ENCODE data around the gene SERPINA6. TPM values are rescaled to one million over a fixed set of nuclear protein-coding genes. Genes with fewer than 3 reads are reported as not detected.
A peak's percentile ranks its signal among the peaks of the same experiment; 100 is the strongest.
"Not testable (repeated sequence)": the region's sequence is repeated elsewhere in the genome, so short reads cannot be mapped to it uniquely, and the experiment has no call there.

The SERPINA6 gene
- total RNA-seq, 4 donors from 2014 or later, result 0.48 to 0.82 (median 0.80) TPM; not detected in 1

GRCh38 chr14:94282991-94283723 lies 40.0 kb downstream of the SERPINA6 start:
- in situ Hi-C loops (cut with MboI; ENCODE audit: low pct_ligation_motif_present in 1 of 4, low pct_unique_long_range_greater_than_20kb in 1 of 4, low sequenced_read_pairs in 3 of 4) (no loop called here), intact Hi-C loops (cut with DNase I; ENCODE audit: low total_unique reads) (loop anchor here (10.0 kb wide), 1 partner anchor 1082 kb away; no protein-coding TSS in a partner anchor)
- H3K27ac ChIP-seq, result no peak overlapping the region
- H3K4me3 ChIP-seq, result no peak overlapping the region
- TF ChIP-seq POLR2AphosphoS5 (IDR thresholded peaks at IDR 0.05) (no peak), CTCF (IDR thresholded peaks at IDR 0.05) (no peak)
- 68 to 80% methylated on average over 2 of the region's 2 CpGs for WGBS, 2 donors (ENCODE audit: low coverage in 1 of 2)
- no peaks in the 10 kb centered on the region for H3K36me3 ChIP-seq
- H3K4me1 ChIP-seq, result no peaks in the 10 kb centered on the region
- no peaks in the 10 kb centered on the region for H3K27me3 ChIP-seq
- H3K9me3 ChIP-seq, result no peaks in the 10 kb centered on the region
- no peak for DNase-seq

GRCh38 chr14:94278731-94279130 lies 44.4 kb downstream of the SERPINA6 start:
- Histone ChIP-seq H3K36me3 (no peaks in the 10 kb centered on the region), H3K4me3 (no peak overlapping the region), H3K4me1 (no peaks in the 10 kb centered on the region), H3K27me3 (no peaks in the 10 kb centered on the region), H3K27ac (no peak overlapping the region), H3K9me3 (no peaks in the 10 kb centered on the region)
- TF ChIP-seq CTCF (IDR thresholded peaks at IDR 0.05) (no peak), POLR2AphosphoS5 (IDR thresholded peaks at IDR 0.05) (no peak), EP300 (IDR thresholded peaks at IDR 0.05; ENCODE audit: low read depth) (no peak), POLR2A (IDR thresholded peaks at IDR 0.05) (no peak)
- WGBS, 2 donors (ENCODE audit: low coverage in 1 of 2), result 74 to 82% methylated on average over 2 of the region's 2 CpGs
- intact Hi-C loops (cut with DNase I; ENCODE audit: low total_unique reads), result no loop called here
- DNase-seq, result no peak
- in situ Hi-C loops (cut with MboI; ENCODE audit: low pct_ligation_motif_present in 1 of 4, low pct_unique_long_range_greater_than_20kb in 1 of 4, low sequenced_read_pairs in 3 of 4), result no loop called here

- 72 to 90% methylated on average over 3 to 11 of the region's 11 CpGs for WGBS, 2 donors (ENCODE audit: low coverage in 1 of 2)
Observed at GRCh38 chr14:94276898-94277561, 46.1 kb downstream of the SERPINA6 start.

GRCh38 chr14:94269156-94269555 lies 54.0 kb downstream of the SERPINA6 start:
- 22 to 39% methylated on average over 7 to 10 of the region's 10 CpGs for WGBS, 2 donors (ENCODE audit: low coverage in 1 of 2)
- Histone ChIP-seq H3K4me1 (no peaks in the 10 kb centered on the region), H3K27ac (no peak overlapping the region), H3K4me3 (no peak overlapping the region), H3K9me3 (no peaks in the 10 kb centered on the region), H3K27me3 (no peaks in the 10 kb centered on the region), H3K36me3 (no peaks in the 10 kb centered on the region)
- intact Hi-C loops (cut with DNase I; ENCODE audit: low total_unique reads) (no loop called here), in situ Hi-C loops (cut with MboI; ENCODE audit: low pct_ligation_motif_present in 1 of 4, low pct_unique_long_range_greater_than_20kb in 1 of 4, low sequenced_read_pairs in 3 of 4) (no loop called here)
- no peak for TF ChIP-seq POLR2AphosphoS5 (IDR thresholded peaks at IDR 0.05)
- no peak for TF ChIP-seq POLR2A (IDR thresholded peaks at IDR 0.05)
- TF ChIP-seq EP300 (IDR thresholded peaks at IDR 0.05; ENCODE audit: low read depth), result no peak
- no peak for TF ChIP-seq CTCF (IDR thresholded peaks at IDR 0.05)
- no peak for DNase-seq

More at GRCh38 chr14:94276898-94277561, 46.1 kb downstream of the SERPINA6 start:
- H3K4me3 ChIP-seq; H3K9me3 ChIP-seq; H3K36me3 ChIP-seq; in situ Hi-C loops (cut with MboI; ENCODE audit: low pct_ligation_motif_present in 1 of 4, low pct_unique_long_range_greater_than_20kb in 1 of 4, low sequenced_read_pairs in 3 of 4); H3K4me1 ChIP-seq; H3K27me3 ChIP-seq; intact Hi-C loops (cut with DNase I; ENCODE audit: low total_unique reads); H3K27ac ChIP-seq: not testable (repeated sequence)
- peak; percentile 18 for DNase-seq

- H3K27ac ChIP-seq; in situ Hi-C loops (cut with MboI; ENCODE audit: low pct_ligation_motif_present in 1 of 4, low pct_unique_long_range_greater_than_20kb in 1 of 4, low sequenced_read_pairs in 3 of 4); intact Hi-C loops (cut with DNase I; ENCODE audit: low total_unique reads); H3K36me3 ChIP-seq; H3K27me3 ChIP-seq; H3K9me3 ChIP-seq; H3K4me3 ChIP-seq; DNase-seq; H3K4me1 ChIP-seq: not testable (repeated sequence)
- WGBS, 2 donors (ENCODE audit: low coverage in 1 of 2), result 78 to 82% methylated on average over 7 of the region's 7 CpGs
Observed at GRCh38 chr14:94268582-94268981, 54.6 kb downstream of the SERPINA6 start.
